ENCODE measurements around the gene UBA6.
A peak's percentile ranks its signal among the peaks of the same experiment; 100 is the strongest.

Gene UBA6

GRCh38 chr4:67581208-67581857, 119.6 kb downstream of the UBA6 start:
- Histone ChIP-seq H3K9me3 (ENCODE audit: insufficient read depth, low read length, severe bottlenecking) (no peaks in the 10 kb centered on the region), H3K4me2 (ENCODE audit: insufficient read depth, low read length) (peak overlapping the region; percentile 41; the same call in 1 of the 2 replicates), H3K27me3 (ENCODE audit: insufficient read depth, low read length, poor library complexity) (no peaks in the 10 kb centered on the region), H3K9ac (ENCODE audit: low read depth, low read length) (no peak overlapping the region), H3K79me2 (ENCODE audit: insufficient read depth, low read length) (no peaks in the 10 kb centered on the region), H4K20me1 (ENCODE audit: insufficient read depth, low read length) (no peaks in the 10 kb centered on the region), H3K4me3 (ENCODE audit: low read depth in 1 of 2, low read length in 2 of 2) (no peak overlapping the region), H2AFZ (ENCODE audit: low read depth, low read length) (0 out of 2 replicates have a peak overlapping the region, but pooled peaks have one; percentile 3), H3K27ac (ENCODE audit: low read length) (peak overlapping the region; percentile 23), H3K36me3 (ENCODE audit: insufficient read depth, low read length) (no peaks in the 10 kb centered on the region), H3K4me1 (ENCODE audit: insufficient read depth, low read length) (peaks cover 25% of the 10 kb centered on the region)
- peak; percentile 96 for ATAC-seq (ENCODE audit: insufficient read depth, low read depth)
- no peak for TF ChIP-seq EZH2 (IDR thresholded peaks at IDR 0.05; ENCODE audit: borderline replicate concordance, low read depth, low read length, severe bottlenecking)
- no peak for TF ChIP-seq CTCF (IDR thresholded peaks at IDR 0.05; ENCODE audit: borderline replicate concordance, extremely low read depth, low read length, poor library complexity, severe bottlenecking)
- DNase-seq = peak; percentile 26

- no peak overlapping the region for H2AFZ ChIP-seq (ENCODE audit: low read depth, low read length)
- no peak overlapping the region for H3K4me3 ChIP-seq (ENCODE audit: low read depth in 1 of 2, low read length in 2 of 2)
- peaks cover 30% of the 10 kb centered on the region for H3K4me1 ChIP-seq (ENCODE audit: insufficient read depth, low read length)
- H3K9me3 ChIP-seq (ENCODE audit: insufficient read depth, low read length, severe bottlenecking) = no peaks in the 10 kb centered on the region
- 0 out of 2 replicates have a peak overlapping the region, but pooled peaks have one; percentile 23 for H3K27ac ChIP-seq (ENCODE audit: low read length)
- no peak overlapping the region for H3K9ac ChIP-seq (ENCODE audit: low read depth, low read length)
- no peaks in the 10 kb centered on the region for H3K27me3 ChIP-seq (ENCODE audit: insufficient read depth, low read length, poor library complexity)
- TF ChIP-seq EZH2 (IDR thresholded peaks at IDR 0.05; ENCODE audit: borderline replicate concordance, low read depth, low read length, severe bottlenecking) (no peak), CTCF (IDR thresholded peaks at IDR 0.05; ENCODE audit: borderline replicate concordance, extremely low read depth, low read length, poor library complexity, severe bottlenecking) (no peak)
- no peaks in the 10 kb centered on the region for H3K79me2 ChIP-seq (ENCODE audit: insufficient read depth, low read length)
- H4K20me1 ChIP-seq (ENCODE audit: insufficient read depth, low read length) = no peaks in the 10 kb centered on the region
- ATAC-seq (ENCODE audit: insufficient read depth, low read depth) (no peak), DNase-seq (no peak)
- no peak overlapping the region; the same call in 1 of the 2 replicates for H3K4me2 ChIP-seq (ENCODE audit: insufficient read depth, low read length)
- no peaks in the 10 kb centered on the region for H3K36me3 ChIP-seq (ENCODE audit: insufficient read depth, low read length)
These were observed 120.4 kb downstream of the UBA6 start for GRCh38 chr4:67580577-67580976.

- H2AFZ ChIP-seq (ENCODE audit: low read depth, low read length) = no peak overlapping the region
- H3K4me2 ChIP-seq (ENCODE audit: insufficient read depth, low read length) = no peak overlapping the region
- TF ChIP-seq EZH2 (IDR thresholded peaks at IDR 0.05; ENCODE audit: borderline replicate concordance, low read depth, low read length, severe bottlenecking) (no peak), CTCF (IDR thresholded peaks at IDR 0.05; ENCODE audit: borderline replicate concordance, extremely low read depth, low read length, poor library complexity, severe bottlenecking) (no peak)
- DNase-seq (no peak), ATAC-seq (ENCODE audit: insufficient read depth, low read depth) (no peak)
- no peaks in the 10 kb centered on the region for H3K79me2 ChIP-seq (ENCODE audit: insufficient read depth, low read length)
- H4K20me1 ChIP-seq (ENCODE audit: insufficient read depth, low read length) = no peaks in the 10 kb centered on the region
- no peak overlapping the region for H3K27ac ChIP-seq (ENCODE audit: low read length)
- H3K9ac ChIP-seq (ENCODE audit: low read depth, low read length) = no peak overlapping the region
- peaks cover 23% of the 10 kb centered on the region for H3K4me1 ChIP-seq (ENCODE audit: insufficient read depth, low read length)
- H3K4me3 ChIP-seq (ENCODE audit: low read depth in 1 of 2, low read length in 2 of 2) = no peak overlapping the region
- no peaks in the 10 kb centered on the region for H3K36me3 ChIP-seq (ENCODE audit: insufficient read depth, low read length)
- H3K27me3 ChIP-seq (ENCODE audit: insufficient read depth, low read length, poor library complexity) = no peaks in the 10 kb centered on the region
- no peaks in the 10 kb centered on the region for H3K9me3 ChIP-seq (ENCODE audit: insufficient read depth, low read length, severe bottlenecking)
These were observed 124.4 kb downstream of the UBA6 start for GRCh38 chr4:67576538-67576937.
